Common myeloid progenitor, CD34-positive (primary cell): ENCODE results near the gene JAG2.

Experiments used
- CTCF ChIA-PET: fragments of 350-600 bp; sonication (Branson Sonifier 250); formaldehyde crosslinking; loops from one replicate; lab custom pipeline; 2021; ENCODE audit warnings: antibody characterized with exemption; lab: Charles Lee
- POLR2A ChIA-PET: fragments of 350-600 bp; sonication (Branson Sonifier 250); formaldehyde crosslinking; loops from one replicate; lab custom pipeline; 2021; ENCODE audit warnings: antibody characterized with exemption; lab: Charles Lee
- DNase-seq, 3 donors: peaks; one replicate each; pipeline versions ENCODE4 v3.0.0 to v3.0.0-alpha.2; 2013
- H3K27ac ChIP-seq, 2 experiments: 1 replicate in 1 of 2; 2 replicates in 1 of 2; pipeline ENCODE4 v1.7.0; 2013; ENCODE audit warnings: inconsistent platforms in 2 of 2, low read length in 2 of 2, mild to moderate bottlenecking in 2 of 2, low read depth in 1 of 2, moderate library complexity in 1 of 2; ENCODE audit not compliant: severe bottlenecking in 2 of 2, insufficient read depth in 1 of 2, poor library complexity in 1 of 2
- H3K27me3 ChIP-seq, 5 experiments: replicated peaks in 2 of 5; 1 replicate in 3 of 5; 2 replicates in 2 of 5; pipeline versions ENCODE4 v1.6.1 to v1.7.0; 2013; ENCODE audit warnings: low read length in 4 of 5, mild to moderate bottlenecking in 2 of 5, moderate library complexity in 2 of 5, inconsistent platforms in 1 of 5; ENCODE audit not compliant: insufficient read depth in 5 of 5, control insufficient read depth in 4 of 5
- H3K36me3 ChIP-seq, 4 experiments: 1 replicate in 2 of 4; 2 replicates in 2 of 4; pipeline versions ENCODE4 v1.6.1 to v1.7.0; 2013; ENCODE audit warnings: low read length in 3 of 4, control low read depth in 1 of 4, mild to moderate bottlenecking in 1 of 4; ENCODE audit not compliant: control insufficient read depth in 4 of 4, insufficient read depth in 4 of 4
- H3K4me1 ChIP-seq, 4 experiments: 1 replicate in 3 of 4; 2 replicates in 1 of 4; pipeline versions ENCODE4 v1.6.1 to v1.7.1; 2013; ENCODE audit warnings: low read length in 3 of 4, mild to moderate bottlenecking in 3 of 4, control low read depth in 1 of 4, inconsistent platforms in 1 of 4, moderate library complexity in 1 of 4; ENCODE audit not compliant: control insufficient read depth in 4 of 4, insufficient read depth in 4 of 4; ENCODE audit errors: control extremely low read depth in 1 of 4
- H3K4me3 ChIP-seq, 7 experiments: 1 replicate in 4 of 7; 2 replicates in 3 of 7; pipeline versions ENCODE4 v1.5.1 to v1.7.0; 2013; ENCODE audit warnings: mild to moderate bottlenecking in 7 of 7, low read length in 6 of 7, moderate library complexity in 6 of 7, inconsistent platforms in 2 of 7, low read depth in 2 of 7, control low read depth in 1 of 7; ENCODE audit not compliant: insufficient read depth in 4 of 7, control insufficient read depth in 1 of 7; ENCODE audit errors: extremely low read depth in 1 of 7
- H3K9me3 ChIP-seq, 5 experiments: 1 replicate in 4 of 5; 2 replicates in 1 of 5; pipeline versions ENCODE4 v1.6.1 to v1.7.1; 2013; ENCODE audit warnings: low read length in 4 of 5, mild to moderate bottlenecking in 2 of 5, inconsistent platforms in 1 of 5, low read depth in 1 of 5, moderate library complexity in 1 of 5; ENCODE audit not compliant: control insufficient read depth in 4 of 5, insufficient read depth in 2 of 5; ENCODE audit errors: control extremely low read depth in 1 of 5
- WGBS: methylation state at CpG from one replicate; pipeline ENCODE4 v1.1.5; 2013; ENCODE audit not compliant: insufficient coverage; 5-methylcytosine and 5-hydroxymethylcytosine counted together

The JAG2 gene

GRCh38 chr14:105092171-105093037, 76.2 kb downstream of the JAG2 start:
- peaks cover 0 to 32% (median 24%) of the 10 kb centered on the region in 4 experiments for H3K4me1 ChIP-seq
- no peaks in the 10 kb centered on the region for H3K9me3 ChIP-seq
- peak overlapping the region in 3 of 7 experiments; percentile 59 to 75 (median 69) for H3K4me3 ChIP-seq
- H3K27me3 ChIP-seq: peaks cover 0 to 22% (median 17%) of the 10 kb centered on the region in 5 experiments
- H3K27ac ChIP-seq: no peak overlapping the region
- POLR2A ChIA-PET: no interaction called here
- no peaks in the 10 kb centered on the region for H3K36me3 ChIP-seq
- WGBS: 42% methylated on average over 16 of the region's 25 CpGs
- CTCF ChIA-PET: interaction anchor here (1.3 to 9.2 kb wide), 6 partner anchors 19 to 97 kb away, joined by 3 to 187 read pairs (median 13); partner anchors contain the start of genes GPR132 and NUDT14
- peak in 1 of 3 donors; percentile 32 for DNase-seq

DNA sequence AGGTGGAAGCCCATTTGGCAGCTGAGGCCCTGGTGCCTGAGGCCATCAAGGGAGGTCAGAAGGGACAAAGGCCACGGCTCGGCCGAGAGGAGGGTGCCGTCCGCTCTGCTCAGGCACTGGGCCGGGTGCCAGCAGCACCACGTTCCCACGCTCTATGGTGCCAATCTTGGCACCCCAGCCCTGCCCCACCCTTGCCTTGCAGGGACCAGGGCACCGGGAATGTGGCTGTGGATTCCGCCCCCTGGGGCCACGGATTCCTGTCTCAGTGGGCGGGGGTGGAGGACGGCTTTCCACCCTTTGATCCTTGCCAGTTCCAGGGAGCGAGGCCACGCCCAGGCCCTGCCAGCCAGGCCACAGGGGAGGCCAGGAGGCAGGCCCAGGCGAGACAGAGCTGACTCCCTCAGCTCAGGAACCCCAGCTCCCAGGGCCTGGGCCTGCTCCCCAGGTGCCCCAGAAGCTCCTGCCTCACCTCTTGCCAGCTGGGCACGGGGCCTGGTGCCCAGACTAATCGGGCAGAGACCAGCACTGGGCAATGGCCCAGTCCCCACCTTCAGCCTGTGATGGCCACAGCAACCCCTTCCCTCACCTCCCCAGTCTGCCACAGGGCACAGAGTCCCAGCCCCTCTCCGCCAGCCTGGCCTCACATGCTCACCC, 76.9 kb downstream of the JAG2 start:
- WGBS: 87% methylated on average over 11 of the region's 19 CpGs
- peaks cover 0 to 40% (median 31%) of the 10 kb centered on the region in 4 experiments for H3K4me1 ChIP-seq
- DNase-seq: no peak

DNA sequence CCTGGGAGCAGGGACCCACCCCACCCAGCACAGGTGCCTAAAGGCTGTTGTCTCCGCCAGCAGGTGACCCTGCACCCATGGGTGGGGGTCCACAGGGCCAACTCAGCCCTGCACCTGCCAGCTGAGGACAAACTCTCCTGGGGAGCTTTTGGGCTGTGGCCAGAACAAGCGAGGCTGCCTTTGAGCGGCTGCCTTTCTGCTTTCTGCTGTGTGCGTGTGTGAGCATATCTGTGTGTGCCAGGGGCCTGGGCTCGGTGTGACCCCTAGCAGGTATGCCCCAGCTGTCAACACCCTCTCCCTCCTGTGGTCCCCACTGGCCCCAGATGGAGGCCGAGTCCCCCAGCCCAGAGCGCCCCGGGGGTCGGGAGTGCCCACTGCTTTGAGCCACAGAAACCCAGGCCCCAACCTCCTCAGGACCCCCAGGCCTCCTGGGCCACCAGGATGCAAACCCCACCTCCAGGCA, 77.5 kb downstream of the JAG2 start:
- Histone ChIP-seq H3K4me1 (peaks cover 0 to 43% (median 33%) of the 10 kb centered on the region in 4 experiments), H3K36me3 (no peaks in the 10 kb centered on the region), H3K27me3 (peaks cover 0 to 29% (median 22%) of the 10 kb centered on the region in 5 experiments), H3K27ac (no peak overlapping the region), H3K9me3 (no peaks in the 10 kb centered on the region), H3K4me3 (no peak overlapping the region)
- 93% methylated on average over 3 of the region's 9 CpGs for WGBS
- ChIA-PET CTCF (interaction anchor here (1.0 to 9.2 kb wide), 13 partner anchors 10 to 230 kb away, joined by 3 to 187 read pairs (median 5); partner anchors contain the start of genes GPR132 and NUDT14), POLR2A (no interaction called here)
- no peak for DNase-seq

More for the DNA sequence above, 76.9 kb downstream of the JAG2 start:
- H3K9me3 ChIP-seq: no peaks in the 10 kb centered on the region
- ChIA-PET POLR2A (no interaction called here), CTCF (interaction anchor here (1.2 to 9.2 kb wide), 10 partner anchors 18 to 229 kb away, joined by 3 to 187 read pairs (median 5); partner anchors contain the start of genes GPR132 and NUDT14)
- H3K27ac ChIP-seq: no peak overlapping the region
- H3K4me3 ChIP-seq: no peak overlapping the region
- H3K36me3 ChIP-seq: no peaks in the 10 kb centered on the region
- H3K27me3 ChIP-seq: peaks cover 0 to 29% (median 22%) of the 10 kb centered on the region in 5 experiments
